GM19328 (cell line): Measurements from ENCODE around the gene PSEN2.

Experiments
- ATAC-seq: cut with Tn5 transposase; IDR thresholded peaks from one replicate; pipeline ENCODE4 v1.9.1; 2021; ENCODE audit warnings: mild to moderate bottlenecking, moderate library complexity; ENCODE audit not compliant: unreplicated experiment

The PSEN2 gene

GRCh38 chr1:226863446-226863845 lies 7.0 kb upstream of the PSEN2 start:
- ATAC-seq, result no peak

- no peak for ATAC-seq
Observed at GRCh38 chr1:226864311-226864710, 6.1 kb upstream of the PSEN2 start.

GRCh38 chr1:226865590-226865989 lies 4.8 kb upstream of the PSEN2 start:
- ATAC-seq, result no peak

- no peak for ATAC-seq
Observed at GRCh38 chr1:226867461-226868054, 2.9 kb upstream of the PSEN2 start.

DNA sequence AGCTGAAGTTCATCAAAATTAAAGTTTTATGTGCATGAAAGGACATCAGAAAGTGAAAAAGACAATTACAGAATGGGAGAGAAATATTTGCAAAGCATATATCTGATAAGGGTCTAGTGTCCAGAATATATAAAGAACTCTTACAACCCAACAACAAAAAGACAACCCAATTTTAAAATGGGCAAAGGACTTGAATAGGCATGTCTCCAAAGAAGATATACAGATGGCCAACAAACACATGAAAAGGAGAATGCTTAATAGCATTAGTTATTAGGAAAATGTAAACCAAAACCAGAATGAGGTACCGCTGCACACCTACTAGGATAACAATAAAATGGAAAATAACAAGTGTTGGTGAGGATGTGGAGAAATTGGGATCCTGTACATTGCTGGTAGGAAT lies 1.7 kb upstream of the PSEN2 start:
- ATAC-seq, result no peak

DNA sequence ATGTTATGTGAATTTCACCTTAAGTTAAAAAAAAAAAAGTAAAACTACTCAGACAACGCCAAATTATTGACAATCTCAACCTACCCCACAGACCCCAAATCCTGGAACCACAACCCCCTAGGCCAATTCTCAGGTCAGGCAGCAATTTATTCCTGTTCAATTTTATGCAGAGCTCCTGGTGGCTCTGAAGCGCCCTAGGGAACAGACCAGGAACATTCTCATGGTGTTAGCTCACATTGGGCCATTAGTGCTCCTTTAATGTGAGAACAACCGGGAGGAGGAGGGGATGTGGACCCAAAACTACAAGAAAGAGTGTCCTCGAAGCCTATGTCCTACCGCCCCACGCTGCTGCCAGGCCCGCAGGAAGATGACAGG lies 403 bp upstream of the PSEN2 start:
- ATAC-seq, result no peak

DNA sequence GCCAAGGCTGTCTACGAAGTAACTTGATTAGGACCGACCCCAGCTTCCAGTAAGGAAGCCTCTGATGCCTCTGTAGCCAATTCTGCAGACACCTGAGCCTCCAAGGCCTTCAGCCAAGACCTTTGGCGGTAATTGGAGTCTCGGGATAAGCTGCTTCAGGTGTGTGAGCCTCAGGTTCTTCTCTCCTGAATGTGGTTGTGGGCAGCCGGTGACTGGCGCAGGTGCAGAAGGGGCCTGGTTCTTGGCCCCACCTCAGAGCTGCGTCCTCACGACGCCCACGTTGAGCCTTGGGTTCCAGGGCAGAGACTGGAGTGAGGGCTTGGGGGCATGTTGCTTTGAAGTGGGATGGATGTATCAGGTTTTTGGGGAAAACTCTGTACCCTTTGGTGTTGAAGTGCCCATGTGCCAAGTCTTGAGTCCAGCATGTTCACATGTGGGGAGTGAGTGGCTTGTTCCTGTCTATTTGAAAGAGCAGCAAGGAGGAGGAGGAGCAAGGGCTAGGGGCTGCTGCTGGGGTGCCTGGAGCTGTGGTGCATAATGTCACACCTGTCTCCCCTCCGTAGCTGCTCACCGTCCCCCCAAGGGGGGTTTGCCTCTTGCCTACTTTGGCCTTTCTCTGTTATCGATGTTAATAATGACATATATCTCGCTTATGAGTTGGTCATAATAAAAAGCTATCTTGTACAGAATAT lies 1.4 kb downstream of the PSEN2 start:
- no peak for ATAC-seq

- no peak for ATAC-seq
Observed at GRCh38 chr1:226872437-226872836, 2.0 kb downstream of the PSEN2 start.

DNA sequence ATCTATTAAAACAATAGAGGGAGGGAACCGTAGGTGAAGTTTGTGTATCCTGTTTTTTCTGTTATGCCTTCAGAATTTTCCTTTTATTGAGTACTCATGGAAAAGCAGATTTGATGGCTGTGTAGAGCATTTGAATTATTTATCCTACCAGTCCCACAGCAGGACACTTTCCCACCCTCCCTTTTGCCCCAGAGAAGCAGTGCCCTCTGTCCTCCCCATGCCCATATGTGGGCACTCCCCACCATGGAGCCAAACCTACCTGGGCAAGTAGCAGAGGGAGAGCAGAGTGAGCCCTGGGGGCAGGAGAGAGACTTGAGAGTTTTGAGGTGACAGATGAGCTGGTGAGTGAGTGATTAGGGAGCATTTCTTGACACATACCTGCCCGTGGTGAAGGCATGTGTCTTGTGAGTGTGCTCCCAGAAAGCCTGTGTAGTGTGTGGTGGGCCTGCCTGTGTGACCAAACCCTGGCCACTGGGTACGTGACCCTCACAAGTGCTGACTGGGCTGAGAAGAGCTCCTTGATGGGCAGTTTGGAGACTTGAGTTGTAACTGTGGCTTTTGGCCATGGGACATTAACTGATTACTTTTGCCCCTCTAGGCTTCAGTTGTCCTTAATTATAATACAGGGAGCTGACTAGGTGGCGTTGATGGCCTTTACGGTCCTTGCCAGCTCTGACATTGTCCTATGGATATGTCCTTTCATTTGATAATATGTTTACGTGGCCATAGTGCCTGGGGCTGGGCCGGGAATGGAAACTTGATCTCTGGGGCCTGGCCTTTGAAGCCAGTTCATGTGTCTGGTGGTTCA lies 3.6 kb downstream of the PSEN2 start:
- ATAC-seq, result no peak

GRCh38 chr1:226874579-226875425 lies 4.4 kb downstream of the PSEN2 start:
- no peak for ATAC-seq

- no peak for ATAC-seq
Observed at GRCh38 chr1:226875641-226876295, 5.4 kb downstream of the PSEN2 start.

GRCh38 chr1:226877669-226878068 lies 7.3 kb downstream of the PSEN2 start:
- no peak for ATAC-seq

GRCh38 chr1:226880372-226881287 lies 10.2 kb downstream of the PSEN2 start:
- ATAC-seq, result no peak

GRCh38 chr1:226881515-226882185 lies 11.2 kb downstream of the PSEN2 start:
- no peak for ATAC-seq

DNA sequence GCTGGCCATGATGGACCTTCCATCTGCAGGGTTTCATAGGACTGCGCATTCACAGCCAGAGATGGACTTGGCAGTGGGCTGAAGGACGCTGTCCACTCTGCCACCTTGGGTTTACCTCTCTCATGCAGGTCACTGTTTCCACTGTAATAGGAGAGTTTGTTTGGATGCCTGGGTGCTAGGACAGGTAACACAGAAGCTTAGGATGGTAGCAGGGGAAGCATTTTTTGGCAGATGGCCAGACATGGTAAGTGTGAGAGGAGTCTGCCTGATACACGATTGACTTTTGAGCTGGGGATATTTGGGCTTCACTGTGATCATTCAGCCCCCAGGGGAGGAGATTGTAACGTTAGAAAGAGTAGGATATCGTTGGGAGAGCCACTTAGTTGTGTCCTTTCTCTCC lies 11.8 kb downstream of the PSEN2 start:
- ATAC-seq, result no peak

DNA sequence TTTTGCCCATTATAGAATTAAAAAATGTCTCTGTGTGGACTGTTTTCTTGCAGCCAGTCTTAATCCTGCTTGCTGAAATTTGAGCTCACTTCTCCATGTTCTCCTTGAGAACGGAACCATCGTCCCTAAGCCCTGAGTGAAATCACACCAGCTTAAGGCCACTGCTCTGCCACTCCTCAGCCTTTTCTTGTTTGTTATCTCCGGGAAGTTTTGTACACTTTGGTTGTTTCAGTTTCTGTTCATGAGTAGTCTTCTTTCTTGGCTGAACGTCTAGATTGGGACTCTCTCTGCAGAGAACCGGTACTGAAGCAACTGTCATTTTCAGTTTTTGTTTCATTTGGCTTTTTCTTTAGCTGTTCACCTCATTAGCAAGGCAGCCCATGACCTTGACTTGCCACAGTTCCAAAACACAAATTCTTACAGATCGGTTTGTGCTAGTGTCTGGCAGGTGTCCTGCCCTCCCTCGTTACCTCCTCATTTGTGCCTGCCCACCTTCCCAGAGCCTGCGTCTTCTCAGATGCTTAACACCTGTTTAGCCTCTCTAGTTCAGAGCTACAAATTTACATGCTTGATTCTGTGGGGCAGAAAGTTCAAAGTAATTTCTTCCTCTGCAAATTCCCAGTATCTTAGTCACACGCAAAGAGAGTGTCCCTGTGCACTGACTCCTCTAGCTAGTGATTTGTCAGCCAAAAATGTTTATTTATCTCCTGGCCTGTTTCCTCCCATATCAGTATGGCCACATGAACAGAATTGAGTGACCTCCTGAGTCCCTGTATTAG lies 12.4 kb downstream of the PSEN2 start:
- peak; percentile 94 for ATAC-seq

DNA sequence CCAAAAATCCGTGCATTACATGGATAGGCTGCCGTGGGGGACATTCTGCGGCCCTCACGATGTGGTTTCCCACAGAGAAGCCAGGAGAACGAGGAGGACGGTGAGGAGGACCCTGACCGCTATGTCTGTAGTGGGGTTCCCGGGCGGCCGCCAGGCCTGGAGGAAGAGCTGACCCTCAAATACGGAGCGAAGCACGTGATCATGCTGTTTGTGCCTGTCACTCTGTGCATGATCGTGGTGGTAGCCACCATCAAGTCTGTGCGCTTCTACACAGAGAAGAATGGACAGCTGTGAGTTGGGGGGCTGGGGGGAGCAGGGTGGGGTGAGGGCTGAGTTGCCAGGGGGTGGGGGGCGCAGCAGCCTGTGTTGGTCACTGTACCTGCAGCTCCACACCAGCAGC lies 13.2 kb downstream of the PSEN2 start:
- ATAC-seq, result no peak

DNA sequence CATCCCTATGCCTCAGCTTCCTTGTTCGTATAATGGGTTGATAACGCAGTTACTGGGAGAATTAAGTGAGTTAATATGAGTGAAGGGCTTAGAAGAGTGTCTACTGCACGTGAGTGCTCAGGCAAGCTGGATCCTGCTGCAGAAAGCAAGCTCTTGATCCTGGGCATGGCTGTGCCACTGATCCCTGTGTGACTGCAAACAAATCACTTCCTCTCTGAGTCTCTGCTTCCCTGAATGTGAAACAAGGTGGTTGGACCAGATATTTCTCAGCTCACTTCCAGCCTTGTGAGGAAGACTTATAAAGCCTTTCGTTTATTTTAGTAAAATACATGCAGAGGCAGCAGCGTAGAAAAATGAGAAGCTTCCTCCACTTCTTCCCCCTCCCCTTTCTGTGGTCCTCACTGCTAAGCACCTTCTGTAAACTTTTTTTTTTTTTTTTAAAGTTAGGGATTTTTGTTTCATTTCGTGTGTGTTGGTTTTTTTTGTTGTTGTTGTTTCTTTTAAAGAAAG lies 13.8 kb downstream of the PSEN2 start:
- no peak for ATAC-seq
